IMR-90 (cell line): ENCODE measurements around the gene TTC21A. TPM values are rescaled to one million over a fixed set of nuclear protein-coding genes. Genes with fewer than 3 reads are reported as not detected.

Experiments
- ATAC-seq: fragments of 200-7000 bp; cut with Tn5 transposase; 2 replicates; pipeline ENCODE4 v1.9.1; 2020; ENCODE audit warnings: low read depth, mild to moderate bottlenecking, moderate library complexity
- BruUV-seq: library from RNA; stranded (reverse); fragments of 400-500 nt; replicated peaks from 2 replicates; lab custom pipeline; 2021; lab: Mats Ljungman, UMichigan
- CTCF ChIA-PET: fragments of 300-600 bp; formaldehyde crosslinking; extraction: SDS; loops from one replicate; lab custom pipeline; 2021; ENCODE audit warnings: antibody characterized with exemption; lab: Yijun Ruan, JAX
- POLR2A ChIA-PET: fragments of 300-600 bp; sonication (Branson Sonifier 250); formaldehyde crosslinking; loops from one replicate; lab custom pipeline; 2022; ENCODE audit warnings: antibody characterized with exemption; ENCODE audit not compliant: unreplicated experiment; lab: Charles Lee
- DNase-seq: peaks from one replicate; pipeline ENCODE4 v3.0.0; 2013
- H2AFZ ChIP-seq: replicated peaks from 2 replicates; pipeline ENCODE3; 2013; ENCODE audit warnings: low read length, mild to moderate bottlenecking; ENCODE audit not compliant: poor library complexity
- H2AK5ac ChIP-seq: 2 replicates; pipeline ENCODE4 v1.6.1; 2013; ENCODE audit warnings: low read depth, low read length, inconsistent platforms
- H2AK9ac ChIP-seq: replicated peaks from 2 replicates; pipeline ENCODE3; 2013; ENCODE audit warnings: mild to moderate bottlenecking, low read depth, low read length, moderate library complexity; ENCODE audit not compliant: poor library complexity
- H2BK120ac ChIP-seq: 2 replicates; pipeline ENCODE4 v1.6.1; 2013; ENCODE audit warnings: low read depth, low read length, inconsistent platforms
- H2BK15ac ChIP-seq: 3 replicates; pipeline ENCODE4 v1.6.1; 2013; ENCODE audit warnings: low read depth, low read length, inconsistent platforms
- H2BK20ac ChIP-seq: 2 replicates; pipeline ENCODE4 v1.6.1; 2013; ENCODE audit warnings: low read depth, mild to moderate bottlenecking, inconsistent platforms, low read length, moderate library complexity
- H2BK5ac ChIP-seq: 2 replicates; pipeline ENCODE4 v1.6.1; 2013; ENCODE audit warnings: mild to moderate bottlenecking, low read depth, low read length, inconsistent platforms; ENCODE audit not compliant: poor library complexity, severe bottlenecking
- H3K14ac ChIP-seq: replicated peaks from 2 replicates; pipeline ENCODE4 v1.6.1; 2013; ENCODE audit warnings: low read depth, low read length, inconsistent platforms
- H3K18ac ChIP-seq: 2 replicates; pipeline ENCODE4 v1.6.1; 2013; ENCODE audit warnings: low read depth, low read length, control low read depth
- H3K23ac ChIP-seq: 2 replicates; pipeline ENCODE4 v1.6.1; 2013; ENCODE audit warnings: low read depth, low read length, inconsistent platforms
- H3K27ac ChIP-seq: 2 replicates; pipeline ENCODE4 v1.5.1; 2013; ENCODE audit warnings: mild to moderate bottlenecking, control low read depth, low read length; ENCODE audit not compliant: insufficient read depth
- H3K27me3 ChIP-seq: 2 replicates; pipeline ENCODE4 v1.6.1; 2013; ENCODE audit warnings: low read length; ENCODE audit not compliant: control insufficient read depth, insufficient read depth
- H3K36me3 ChIP-seq: 2 replicates; pipeline ENCODE4 v1.6.1; 2013; ENCODE audit warnings: low read length, mixed read lengths; ENCODE audit not compliant: control insufficient read depth, insufficient read depth
- H3K4ac ChIP-seq: 2 replicates; pipeline ENCODE4 v1.6.1; 2013; ENCODE audit warnings: low read depth, low read length, inconsistent platforms
- H3K4me1 ChIP-seq: 2 replicates; pipeline ENCODE4 v1.6.1; 2013; ENCODE audit warnings: low read length, mixed read lengths; ENCODE audit not compliant: control insufficient read depth, insufficient read depth
- H3K4me2 ChIP-seq: 2 replicates; pipeline ENCODE4 v1.6.1; 2013; ENCODE audit warnings: low read depth, mild to moderate bottlenecking, control low read depth, low read length, moderate library complexity
- H3K4me3 ChIP-seq: 2 replicates; pipeline ENCODE4 v1.5.1; 2013; ENCODE audit warnings: low read depth, mild to moderate bottlenecking, control low read depth, low read length, moderate library complexity; ENCODE audit not compliant: insufficient read depth
- H3K56ac ChIP-seq: 2 replicates; pipeline ENCODE4 v1.6.1; 2013; ENCODE audit warnings: low read length, inconsistent platforms; ENCODE audit not compliant: insufficient read depth; ENCODE audit errors: extremely low read depth
- H3K79me1 ChIP-seq, 2 experiments: 2 replicates each; pipeline ENCODE4 v1.6.1; 2013; ENCODE audit warnings: low read length in 2 of 2, inconsistent platforms in 1 of 2, low read depth in 1 of 2
- H3K9ac ChIP-seq: 2 replicates; pipeline ENCODE4 v1.6.1; 2013; ENCODE audit warnings: low read depth, low read length, control low read depth
- H3K9me1 ChIP-seq: 2 replicates; pipeline ENCODE4 v1.6.1; 2013; ENCODE audit warnings: low read length, inconsistent platforms; ENCODE audit not compliant: insufficient read depth
- H3K9me3 ChIP-seq: 2 replicates; pipeline ENCODE4 v1.6.1; 2013; ENCODE audit warnings: low read length; ENCODE audit not compliant: control insufficient read depth, insufficient read depth
- H4K20me1 ChIP-seq: 2 replicates; pipeline ENCODE4 v1.6.1; 2013; ENCODE audit warnings: low read length, inconsistent platforms; ENCODE audit not compliant: insufficient read depth
- H4K5ac ChIP-seq: 2 replicates; pipeline ENCODE4 v1.6.1; 2013; ENCODE audit warnings: mild to moderate bottlenecking, low read depth, low read length, control low read depth
- H4K8ac ChIP-seq, 2 experiments: 2 replicates each; pipeline ENCODE4 v1.6.1; 2013; ENCODE audit warnings: low read depth in 2 of 2, low read length in 2 of 2, control low read depth in 1 of 2, inconsistent platforms in 1 of 2
- H4K91ac ChIP-seq: 2 replicates; pipeline ENCODE4 v1.6.1; 2013; ENCODE audit warnings: low read depth, low read length, inconsistent platforms; ENCODE audit not compliant: insufficient read depth
- CTCF ChIP-seq: conservative IDR thresholded peaks from 2 replicates; pipeline ENCODE4 v1.5.1; 2012; ENCODE audit warnings: mild to moderate bottlenecking, low read depth, low read length, improper control_type of control experiment
- MAFK ChIP-seq: IDR thresholded peaks from 2 replicates; pipeline ENCODE4 v1.6.1; 2012; ENCODE audit warnings: low read depth, low read length, improper control_type of control experiment
- MAZ ChIP-seq: IDR thresholded peaks from 2 replicates; pipeline ENCODE4 v1.6.1; 2012; ENCODE audit warnings: low read depth, mild to moderate bottlenecking, low read length, improper control_type of control experiment, moderate library complexity, borderline replicate concordance
- NFE2L2 ChIP-seq: fragments of 150-350 bp; IDR thresholded peaks from 2 replicates; pipeline ENCODE4 v1.6.1; 2016; ENCODE audit warnings: low read depth, mild to moderate bottlenecking, low read length
- RAD21 ChIP-seq: IDR thresholded peaks from 2 replicates; pipeline ENCODE4 v1.6.1; 2012; ENCODE audit warnings: low read length, improper control_type of control experiment
- RFX5 ChIP-seq: IDR thresholded peaks from 2 replicates; pipeline ENCODE4 v1.8.0; 2012; ENCODE audit warnings: low read depth, mild to moderate bottlenecking, low read length, moderate library complexity
- SMC3 ChIP-seq: fragments of 150-350 bp; IDR thresholded peaks from 2 replicates; pipeline ENCODE4 v1.6.1; 2016; ENCODE audit warnings: low read depth, mild to moderate bottlenecking, antibody characterized with exemption, low read length, moderate library complexity
- WGBS, 2 experiments: methylation state at CpG; one replicate each; pipeline versions ENCODE4 v1.1.5 to v1.1.7; 2013; ENCODE audit warnings: missing lambda C conversion rate in 2 of 2; ENCODE audit not compliant: insufficient read length in 1 of 2; ENCODE audit errors: extremely low coverage in 2 of 2; 5-methylcytosine and 5-hydroxymethylcytosine counted together
- dilution Hi-C: fragments of 300-500 bp; cut with HindIII; formaldehyde crosslinking; loops from one replicate; pipeline ENCODE4 v1.14.3; 2018; ENCODE audit warnings: low sequenced_read_pairs; ENCODE audit not compliant: unreplicated experiment
- in situ Hi-C: fragments of 300-500 bp; cut with MboI; formaldehyde crosslinking; loops from 3 replicates; pipeline ENCODE4 v1.14.3; 2019; ENCODE audit warnings: low sequenced_read_pairs, inconsistent platforms, mixed read lengths
- intact Hi-C: fragments of 100-400 bp; cut with micrococcal nuclease; formaldehyde crosslinking; loops from 2 replicates; pipeline ENCODE4 v1.10.0; 2022
- polyA plus RNA-seq, 3 experiments: library from polyadenylated mRNA; depleted of rRNA; stranded (reverse); fragments of >200 nt; gene quantifications; 2 replicates each; pipeline ENCODE4 v1.2.3, GENCODE V29; 2012; ENCODE audit warnings: low replicate concordance in 1 of 3
- total RNA-seq: library from RNA; depleted of rRNA; stranded (reverse); fragments of >200 nt; gene quantifications from 2 replicates; pipeline ENCODE4 v1.2.3, GENCODE V29; 2012
- TF ChIP-seq, protein P1 (sequence below): fragments of 150-350 bp; IDR thresholded peaks from 2 replicates; pipeline ENCODE4 v1.6.1; 2017; ENCODE audit warnings: mild to moderate bottlenecking, antibody characterized with exemption, low read length, low read depth

The TTC21A gene
- total and polyA plus RNA-seq, 2 of the 4 experiments (the other 2 are of a cell fraction), result 0.90 to 1.8 TPM

DNA sequence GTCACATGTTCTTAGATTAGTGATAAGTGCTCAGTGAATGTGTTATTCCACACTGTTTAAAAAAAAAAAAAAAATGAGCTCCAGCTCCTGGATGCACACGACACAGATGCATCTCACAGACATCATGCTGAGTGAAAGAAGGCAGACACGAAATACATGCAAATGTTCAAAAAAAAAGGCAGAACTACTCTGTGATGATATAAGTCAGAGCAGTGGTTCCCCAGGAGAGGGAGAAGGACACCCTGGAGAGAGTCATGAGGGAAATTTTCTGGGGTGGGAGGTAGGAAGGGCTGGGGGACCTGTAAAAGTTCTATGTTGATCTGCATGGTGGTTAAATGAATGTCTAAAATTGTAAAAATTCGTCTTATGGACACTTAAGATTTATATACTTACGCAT, 41.6 kb downstream of the TTC21A start:
- H2BK5ac ChIP-seq, result peak overlapping the region; percentile 91
- peak overlapping the region in 1 of 2 experiments; percentile 35; a peak in 1 of 4 replicates for H4K8ac ChIP-seq
- no peak overlapping the region for H3K4me2 ChIP-seq
- no peak overlapping the region for H4K5ac ChIP-seq
- intact Hi-C loops, result no loop called here
- peak overlapping the region; percentile 98; the same call in 1 of the 2 replicates for H3K23ac ChIP-seq
- H3K4me3 ChIP-seq, result no peak overlapping the region
- peak overlapping the region; percentile 25; the same call in 1 of the 2 replicates for H2AK5ac ChIP-seq
- H2AFZ ChIP-seq, result no peak overlapping the region
- H3K79me1 ChIP-seq, result peaks cover 6 to 78% of the 10 kb centered on the region in 2 experiments; a peak in 3 of 4 replicates
- no peak overlapping the region for H2AK9ac ChIP-seq
- H3K9me1 ChIP-seq, result peaks cover 35% of the 10 kb centered on the region
- no peaks in the 10 kb centered on the region for H3K27me3 ChIP-seq
- no peak overlapping the region for H3K27ac ChIP-seq
- peak overlapping the region; percentile 75; the same call in 1 of the 2 replicates for H3K14ac ChIP-seq
- H2BK20ac ChIP-seq, result peak overlapping the region; percentile 50; the same call in 1 of the 2 replicates
- H3K9ac ChIP-seq, result no peak overlapping the region; the same call in 1 of the 2 replicates
- no peak overlapping the region for H3K56ac ChIP-seq
- no peaks in the 10 kb centered on the region for H3K9me3 ChIP-seq
- 83% methylated on average over 1 of the region's 4 CpGs; no CpG with 5 or more reads in 1 of the 2 experiments for whole genome bisulfite sequencing, 2 experiments
- no peak for DNase-seq
- ChIA-PET CTCF (interaction anchor here (0.8 kb wide), 1 partner anchor 23 kb away, joined by 5 read pairs; no protein-coding TSS in a partner anchor), POLR2A (interaction anchor here (0.6 kb wide), 1 partner anchor 852 kb away, joined by 6 read pairs; no protein-coding TSS in a partner anchor)
- no peak overlapping the region for H4K91ac ChIP-seq
- ATAC-seq, result no peak
- no TSS peak for BruUV-seq
- peak overlapping the region; percentile 21; the same call in 1 of the 2 replicates for H3K18ac ChIP-seq
- dilution Hi-C loops, result no loop called here
- H3K4ac ChIP-seq, result peak overlapping the region; percentile 96; the same call in 1 of the 2 replicates
- in situ Hi-C loops, result no loop called here
- peaks cover 50% of the 10 kb centered on the region for H3K4me1 ChIP-seq
- peaks cover 13% of the 10 kb centered on the region for H3K36me3 ChIP-seq
- TF ChIP-seq NFE2L2 (no peak), SMC3 (no peak), RAD21 (no peak), MAZ (no peak), MAFK (no peak), CTCF (no peak), RFX5 (no peak)
- TF ChIP-seq, protein P1, sequence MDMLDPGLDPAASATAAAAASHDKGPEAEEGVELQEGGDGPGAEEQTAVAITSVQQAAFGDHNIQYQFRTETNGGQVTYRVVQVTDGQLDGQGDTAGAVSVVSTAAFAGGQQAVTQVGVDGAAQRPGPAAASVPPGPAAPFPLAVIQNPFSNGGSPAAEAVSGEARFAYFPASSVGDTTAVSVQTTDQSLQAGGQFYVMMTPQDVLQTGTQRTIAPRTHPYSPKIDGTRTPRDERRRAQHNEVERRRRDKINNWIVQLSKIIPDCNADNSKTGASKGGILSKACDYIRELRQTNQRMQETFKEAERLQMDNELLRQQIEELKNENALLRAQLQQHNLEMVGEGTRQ, result no peak
- H4K20me1 ChIP-seq, result peaks cover 83% of the 10 kb centered on the region
- H2BK120ac ChIP-seq, result peak overlapping the region; percentile 91
- H2BK15ac ChIP-seq, result no peak overlapping the region
